ENCODE results near the gene HBA1. TPM values are rescaled to one million over a fixed set of nuclear protein-coding genes. Genes with fewer than 3 reads are reported as not detected.

HBA1 gene

Small RNA genes within 50 kb of the gene (small RNA-seq; reads per million reads assigned to genes)
- not detected for gene RF00019
